Eye (tissue), 1 donor: Measurements from ENCODE around the gene TMEM229B.
A peak's percentile ranks its signal among the peaks of the same experiment; 100 is the strongest.
"Not testable (repeated sequence)": the region's sequence is repeated elsewhere in the genome, so short reads cannot be mapped to it uniquely, and the experiment has no call there.

Experiments
- DNase-seq: peaks from one replicate; pipeline ENCODE4 v3.0.0-alpha.2; 2015

TMEM229B gene

GRCh38 chr14:67451667-67452066, 36.9 kb downstream of the TMEM229B start:
- DNase-seq: not testable (repeated sequence)

- DNase-seq: no peak
Observed at GRCh38 chr14:67449096-67449495, 39.4 kb downstream of the TMEM229B start.

- DNase-seq: no peak
Observed at GRCh38 chr14:67447033-67447381, 41.5 kb downstream of the TMEM229B start.

- no peak for DNase-seq
Observed at GRCh38 chr14:67446371-67447032, 42.0 kb downstream of the TMEM229B start.

GRCh38 chr14:67444395-67444794, 44.1 kb downstream of the TMEM229B start:
- DNase-seq: no peak

GRCh38 chr14:67442139-67442906, 46.2 kb downstream of the TMEM229B start:
- DNase-seq: no peak

GRCh38 chr14:67441672-67442071, 46.8 kb downstream of the TMEM229B start:
- DNase-seq: no peak

- no peak for DNase-seq
Observed at GRCh38 chr14:67441256-67441655, 47.3 kb downstream of the TMEM229B start.

GRCh38 chr14:67440513-67440912, 48.0 kb downstream of the TMEM229B start:
- DNase-seq: no peak

GRCh38 chr14:67438969-67439368, 49.6 kb downstream of the TMEM229B start:
- no peak for DNase-seq

GRCh38 chr14:67436006-67436866, 52.3 kb downstream of the TMEM229B start:
- no peak for DNase-seq

GRCh38 chr14:67435603-67436002, 52.9 kb downstream of the TMEM229B start:
- no peak for DNase-seq

GRCh38 chr14:67432050-67432564, 56.4 kb downstream of the TMEM229B start:
- DNase-seq: no peak

GRCh38 chr14:67429510-67430205, 58.9 kb downstream of the TMEM229B start:
- no peak for DNase-seq

GRCh38 chr14:67428501-67429031, 60.0 kb downstream of the TMEM229B start:
- no peak for DNase-seq

- peak; percentile 90 for DNase-seq
Observed at GRCh38 chr14:67426983-67427606, 61.4 kb downstream of the TMEM229B start.

- no peak for DNase-seq
Observed at GRCh38 chr14:67426161-67426560, 62.4 kb downstream of the TMEM229B start.

- no peak for DNase-seq
Observed at GRCh38 chr14:67425608-67426007, 62.9 kb downstream of the TMEM229B start.

- no peak for DNase-seq
Observed at GRCh38 chr14:67424539-67424938, 64.0 kb downstream of the TMEM229B start.

- no peak for DNase-seq
Observed at GRCh38 chr14:67423424-67423823, 65.1 kb downstream of the TMEM229B start.

GRCh38 chr14:67421356-67422224, 66.9 kb downstream of the TMEM229B start:
- no peak for DNase-seq
